Astrocyte (in vitro differentiated cells and primary cell): Measurements from ENCODE around the gene ATP6V0D1. TPM values are rescaled to one million over a fixed set of nuclear protein-coding genes. Genes with fewer than 3 reads are reported as not detected.

Experiments used
- DNase-seq: peaks from one replicate; pipeline ENCODE4 v3.0.0-alpha.2; 2010; ENCODE audit warnings: low read depth
- FAIRE-seq: peaks from 2 replicates; lab custom pipeline; 2011; peaks lifted over from hg19 to GRCh38; lab: Jason Lieb, UNC
- H2AFZ ChIP-seq: 2 replicates; pipeline ENCODE4 v1.6.0; 2012; ENCODE audit warnings: low read depth, low read length, inconsistent platforms
- H3K27ac ChIP-seq: 2 replicates; pipeline ENCODE4 v1.5.1; 2011; ENCODE audit warnings: low read depth, low read length, inconsistent platforms
- H3K27me3 ChIP-seq: 2 replicates; pipeline ENCODE4 v1.6.0; 2011; ENCODE audit warnings: low read length, inconsistent platforms; ENCODE audit not compliant: insufficient read depth
- H3K36me3 ChIP-seq: 2 replicates; pipeline ENCODE4 v1.5.1; 2011; ENCODE audit warnings: low read length, inconsistent platforms; ENCODE audit not compliant: insufficient read depth
- H3K4me1 ChIP-seq: 2 replicates; pipeline ENCODE4 v1.5.1; 2011; ENCODE audit warnings: low read length, inconsistent platforms; ENCODE audit not compliant: insufficient read depth
- H3K4me2 ChIP-seq: 2 replicates; pipeline ENCODE4 v1.6.0; 2012; ENCODE audit warnings: low read length, inconsistent platforms
- H3K4me3 ChIP-seq: 2 replicates; pipeline ENCODE4 v1.5.1; 2011; ENCODE audit warnings: low read depth, mild to moderate bottlenecking, low read length, inconsistent platforms; ENCODE audit not compliant: insufficient read depth
- H3K79me2 ChIP-seq: 2 replicates; pipeline ENCODE4 v1.6.0; 2012; ENCODE audit warnings: mild to moderate bottlenecking, low read length, inconsistent platforms; ENCODE audit not compliant: insufficient read depth
- H3K9ac ChIP-seq: 2 replicates; pipeline ENCODE4 v1.6.0; 2012; ENCODE audit warnings: mild to moderate bottlenecking, low read length, inconsistent platforms
- H3K9me3 ChIP-seq: 2 replicates; pipeline ENCODE4 v1.5.1; 2012; ENCODE audit warnings: low read depth, mild to moderate bottlenecking, low read length, inconsistent platforms; ENCODE audit not compliant: insufficient read depth
- H4K20me1 ChIP-seq: 2 replicates; pipeline ENCODE4 v1.6.0; 2012; ENCODE audit warnings: low read length, inconsistent platforms; ENCODE audit not compliant: insufficient read depth
- H3K27ac Mint-ChIP-seq: one replicate; pipeline ENCODE4 v1.8.0; 2021; ENCODE audit warnings: mild to moderate bottlenecking, mixed read lengths; ENCODE audit not compliant: unreplicated experiment
- H3K27me3 Mint-ChIP-seq: one replicate; pipeline ENCODE4 v1.8.0; 2021; ENCODE audit warnings: low read depth, mixed read lengths; ENCODE audit not compliant: unreplicated experiment
- H3K36me3 Mint-ChIP-seq: one replicate; pipeline ENCODE4 v1.8.0; 2021; ENCODE audit warnings: low read depth, mixed read lengths; ENCODE audit not compliant: unreplicated experiment
- H3K4me1 Mint-ChIP-seq: one replicate; pipeline ENCODE4 v1.8.0; 2021; ENCODE audit warnings: low read depth, mixed read lengths; ENCODE audit not compliant: unreplicated experiment
- H3K4me3 Mint-ChIP-seq: one replicate; pipeline ENCODE4 v1.8.0; 2021; ENCODE audit warnings: mild to moderate bottlenecking, moderate library complexity, mixed read lengths; ENCODE audit not compliant: unreplicated experiment
- H3K9me3 Mint-ChIP-seq: one replicate; pipeline ENCODE4 v1.8.0; 2021; ENCODE audit warnings: mild to moderate bottlenecking, mixed read lengths; ENCODE audit not compliant: unreplicated experiment
- EZH2 ChIP-seq: IDR thresholded peaks from 2 replicates; pipeline ENCODE4 v1.6.1; 2012; ENCODE audit warnings: mild to moderate bottlenecking, low read length, inconsistent platforms; ENCODE audit not compliant: insufficient read depth
- total RNA-seq: library from RNA; stranded (reverse); gene quantifications from 2 replicates; pipeline ENCODE4 v1.2.1, GENCODE V29; 2021
- TF ChIP-seq, protein P1 (sequence below): IDR thresholded peaks from 2 replicates; pipeline ENCODE4 v1.5.1; 2011; ENCODE audit warnings: low read depth, mild to moderate bottlenecking, inconsistent platforms, low read length, moderate library complexity; ENCODE audit not compliant: insufficient read depth

The ATP6V0D1 gene
- total RNA-seq, 1 donor from 2014 or later = 114 TPM

DNA sequence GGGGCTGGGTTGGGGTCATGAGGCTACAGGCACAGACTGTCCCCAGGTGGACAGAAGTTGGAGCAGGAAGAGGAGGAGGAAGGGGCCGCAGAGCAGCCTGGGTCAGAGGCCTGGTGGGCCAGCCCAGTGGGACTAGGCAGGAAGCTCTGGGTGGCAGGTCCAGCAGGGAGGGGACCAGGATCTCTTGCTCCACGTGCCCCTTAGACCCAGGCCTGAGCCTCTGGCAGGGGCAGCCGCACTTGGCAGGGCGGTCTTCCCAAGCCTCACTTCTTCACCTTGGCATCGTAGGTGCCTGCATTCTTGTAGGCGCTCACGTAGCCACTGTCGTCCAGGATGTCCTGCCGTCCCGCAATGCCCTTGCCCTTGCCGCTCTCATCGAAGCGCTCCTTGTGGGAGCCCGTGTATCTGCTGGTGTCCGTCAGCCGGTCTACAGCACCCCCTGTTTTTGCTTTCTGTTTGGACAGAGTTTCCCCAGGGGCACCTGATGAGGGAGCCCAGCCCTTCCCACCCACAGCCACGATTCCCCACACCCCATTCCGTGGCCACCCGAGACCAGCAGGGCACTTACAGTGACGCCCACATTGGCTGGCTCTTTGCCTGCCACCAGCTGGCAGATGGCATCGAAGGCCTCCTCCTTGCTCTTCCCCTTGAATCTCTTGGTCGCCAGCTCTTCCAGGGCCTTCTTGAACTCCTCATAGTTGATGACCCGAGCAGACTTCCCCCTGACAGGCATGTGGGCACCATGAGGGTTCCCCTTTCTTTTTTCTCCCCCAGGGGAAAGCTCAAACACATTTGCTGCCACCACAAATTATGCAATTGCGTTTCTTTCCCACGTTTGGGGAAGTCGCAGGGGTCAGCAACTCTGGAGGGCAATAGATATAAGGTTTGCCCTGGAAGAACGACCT, 90.8 kb downstream of the ATP6V0D1 start:
- Histone ChIP-seq H3K4me3 (no peak overlapping the region), H3K36me3 (no peaks in the 10 kb centered on the region), H2AFZ (no peak overlapping the region), H3K79me2 (no peaks in the 10 kb centered on the region), H3K27me3 (peaks cover 8% of the 10 kb centered on the region), H3K9me3 (no peaks in the 10 kb centered on the region), H3K27ac (no peak overlapping the region), H3K4me2 (no peak overlapping the region), H4K20me1 (no peaks in the 10 kb centered on the region), H3K9ac (no peak overlapping the region), H3K4me1 (peaks cover 9% of the 10 kb centered on the region)
- Mint-ChIP-seq H3K9me3 (peaks cover 2% of the 10 kb centered on the region), H3K27ac (no peak overlapping the region), H3K27me3 (peaks cover 70% of the 10 kb centered on the region), H3K36me3 (peaks cover 2% of the 10 kb centered on the region), H3K4me1 (no peaks in the 10 kb centered on the region), H3K4me3 (no peak overlapping the region)
- no peak for FAIRE-seq
- no peak for DNase-seq
- TF ChIP-seq EZH2 = no peak
- TF ChIP-seq, protein P1, sequence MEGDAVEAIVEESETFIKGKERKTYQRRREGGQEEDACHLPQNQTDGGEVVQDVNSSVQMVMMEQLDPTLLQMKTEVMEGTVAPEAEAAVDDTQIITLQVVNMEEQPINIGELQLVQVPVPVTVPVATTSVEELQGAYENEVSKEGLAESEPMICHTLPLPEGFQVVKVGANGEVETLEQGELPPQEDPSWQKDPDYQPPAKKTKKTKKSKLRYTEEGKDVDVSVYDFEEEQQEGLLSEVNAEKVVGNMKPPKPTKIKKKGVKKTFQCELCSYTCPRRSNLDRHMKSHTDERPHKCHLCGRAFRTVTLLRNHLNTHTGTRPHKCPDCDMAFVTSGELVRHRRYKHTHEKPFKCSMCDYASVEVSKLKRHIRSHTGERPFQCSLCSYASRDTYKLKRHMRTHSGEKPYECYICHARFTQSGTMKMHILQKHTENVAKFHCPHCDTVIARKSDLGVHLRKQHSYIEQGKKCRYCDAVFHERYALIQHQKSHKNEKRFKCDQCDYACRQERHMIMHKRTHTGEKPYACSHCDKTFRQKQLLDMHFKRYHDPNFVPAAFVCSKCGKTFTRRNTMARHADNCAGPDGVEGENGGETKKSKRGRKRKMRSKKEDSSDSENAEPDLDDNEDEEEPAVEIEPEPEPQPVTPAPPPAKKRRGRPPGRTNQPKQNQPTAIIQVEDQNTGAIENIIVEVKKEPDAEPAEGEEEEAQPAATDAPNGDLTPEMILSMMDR = no peak

DNA sequence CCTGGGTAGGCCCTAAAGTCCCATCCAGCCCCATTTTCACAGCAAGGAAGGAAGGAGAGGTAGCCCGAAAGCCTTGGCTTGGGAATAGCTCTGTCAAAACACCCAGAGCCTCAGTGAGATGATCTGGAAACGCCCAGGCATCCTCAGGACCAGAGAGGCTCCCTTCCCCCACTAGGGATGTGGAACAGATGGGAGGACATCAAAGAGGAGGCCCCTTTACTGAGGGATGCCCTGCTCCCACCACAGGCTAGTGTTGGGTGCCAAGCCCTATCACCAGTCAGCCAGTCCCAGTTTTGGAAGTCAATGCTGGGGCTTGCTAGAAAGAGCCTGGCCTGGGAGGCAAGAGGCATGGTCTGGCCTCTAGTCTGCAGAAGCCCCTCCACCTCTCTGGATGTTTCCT, 92.4 kb downstream of the ATP6V0D1 start:
- FAIRE-seq = no peak
- Histone ChIP-seq H3K27ac (no peak overlapping the region), H3K9me3 (no peaks in the 10 kb centered on the region), H3K4me3 (no peak overlapping the region), H3K27me3 (peaks cover 5% of the 10 kb centered on the region), H3K9ac (no peak overlapping the region), H3K4me2 (no peak overlapping the region), H3K79me2 (no peaks in the 10 kb centered on the region), H3K36me3 (no peaks in the 10 kb centered on the region), H4K20me1 (no peaks in the 10 kb centered on the region), H3K4me1 (peaks cover 8% of the 10 kb centered on the region), H2AFZ (no peak overlapping the region)
- no peak overlapping the region for H3K27ac Mint-ChIP-seq
- peaks cover 2% of the 10 kb centered on the region for H3K9me3 Mint-ChIP-seq
- H3K36me3 Mint-ChIP-seq = peaks cover 2% of the 10 kb centered on the region
- peaks cover 74% of the 10 kb centered on the region for H3K27me3 Mint-ChIP-seq
- no peak for DNase-seq
- TF ChIP-seq, protein P1 = no peak
- no peak for TF ChIP-seq EZH2
- no peaks in the 10 kb centered on the region for H3K4me1 Mint-ChIP-seq
- H3K4me3 Mint-ChIP-seq = no peak overlapping the region

DNA sequence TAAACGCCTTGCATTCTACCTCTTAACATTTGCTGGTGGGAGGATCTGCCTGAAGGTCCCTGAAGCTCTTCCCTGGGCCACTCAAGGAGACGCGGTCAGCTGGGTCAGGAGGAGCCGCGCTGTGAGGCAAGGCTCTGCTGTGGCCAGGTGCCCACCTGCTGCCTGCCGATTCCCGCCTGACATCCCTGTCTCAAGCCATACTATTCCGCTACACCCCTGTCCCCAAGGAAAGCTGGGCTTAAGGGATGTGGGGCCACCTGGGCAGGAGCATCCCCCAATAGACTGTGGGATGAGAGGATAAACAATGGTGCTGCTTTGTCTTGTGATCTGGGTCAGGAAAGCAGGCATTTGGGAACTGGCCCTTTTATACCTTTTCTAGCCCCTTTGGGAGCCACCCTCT, 92.8 kb downstream of the ATP6V0D1 start:
- FAIRE-seq (no peak), DNase-seq (no peak)
- TF ChIP-seq, protein P1 = no peak
- no peak for TF ChIP-seq EZH2
- Histone ChIP-seq H3K27ac (no peak overlapping the region), H2AFZ (no peak overlapping the region), H3K27me3 (peaks cover 7% of the 10 kb centered on the region), H3K9me3 (no peaks in the 10 kb centered on the region), H3K9ac (no peak overlapping the region), H3K79me2 (no peaks in the 10 kb centered on the region), H3K4me1 (peaks cover 6% of the 10 kb centered on the region), H3K4me2 (no peak overlapping the region), H3K4me3 (no peak overlapping the region), H4K20me1 (no peaks in the 10 kb centered on the region), H3K36me3 (no peaks in the 10 kb centered on the region)
- H3K4me1 Mint-ChIP-seq = no peaks in the 10 kb centered on the region
- H3K27me3 Mint-ChIP-seq = peaks cover 74% of the 10 kb centered on the region
- peaks cover 2% of the 10 kb centered on the region for H3K9me3 Mint-ChIP-seq
- H3K4me3 Mint-ChIP-seq = no peak overlapping the region
- H3K36me3 Mint-ChIP-seq = peaks cover 2% of the 10 kb centered on the region
- no peak overlapping the region for H3K27ac Mint-ChIP-seq
